ENCODE results near the gene BOK. TPM values are rescaled to one million over a fixed set of nuclear protein-coding genes. Genes with fewer than 3 reads are reported as not detected.

Gene BOK
- total and polyA plus RNA-seq, 2 of the 4 experiments (the other 2 are of a cell fraction) = 13.3 to 34.4 TPM

- no peak for TF ChIP-seq ELK1 (IDR thresholded peaks at IDR 0.05; ENCODE audit: borderline replicate concordance, low read depth, low read length)
- no peak for TF ChIP-seq CEBPB (IDR thresholded peaks at IDR 0.05; ENCODE audit: low read depth, low read length)
- no peak for TF ChIP-seq BHLHE40 (IDR thresholded peaks at IDR 0.05; ENCODE audit: low read depth, low read length)
- no peak for TF ChIP-seq RFX5 (IDR thresholded peaks at IDR 0.05; ENCODE audit: low read depth, low read length)
- no peak for TF ChIP-seq MAFK (IDR thresholded peaks at IDR 0.05; ENCODE audit: low read depth, low read length)
- no peak for TF ChIP-seq RAD21 (IDR thresholded peaks at IDR 0.05; ENCODE audit: low read length)
- no peak for TF ChIP-seq POLR2A (IDR thresholded peaks at IDR 0.05; ENCODE audit: low read depth, low read length)
These were observed 10.6 kb upstream of the BOK start (continued) for GRCh38 chr2:241547781-241548450.
